ENCODE results near the gene KANK3. TPM values are rescaled to one million over a fixed set of nuclear protein-coding genes. Genes with fewer than 3 reads are reported as not detected.
"Not testable (repeated sequence)": the region's sequence is repeated elsewhere in the genome, so short reads cannot be mapped to it uniquely, and the experiment has no call there.

KANK3 gene
- total RNA-seq, 3 donors from 2014 or later, result 2.0 to 10.1 (median 3.3) TPM

- Histone ChIP-seq H3K4me3 (peak overlapping the region; percentile 95), H3K4me1 (ENCODE audit: low read depth) (peaks cover 20% of the 10 kb centered on the region), H3K9me3 (no peaks in the 10 kb centered on the region), H3K36me3 (ENCODE audit: low read depth) (no peaks in the 10 kb centered on the region)
- TF ChIP-seq CTCF (IDR thresholded peaks at IDR 0.05), result no peak
- intact Hi-C loops (cut with DNase I, micrococcal nuclease), result no loop called here
- no peak for DNase-seq
- no peak for ATAC-seq
Measured at GRCh38 chr19:8321986-8322637, 20.9 kb downstream of the KANK3 start.

GRCh38 chr19:8321067-8321985, 21.7 kb downstream of the KANK3 start, which contains the start of the genes NDUFA7 and RPS28:
Gene NDUFA7, minus strand, starts transcription at chr19:8321375. Its CDS starts 17 bp downstream, at chr19:8321358.
Gene RPS28, plus strand, starts transcription at chr19:8321496. Its CDS starts 35 bp downstream, at chr19:8321531.
- no peak for TF ChIP-seq CTCF (IDR thresholded peaks at IDR 0.05)
- Histone ChIP-seq H3K36me3 (ENCODE audit: low read depth) (no peaks in the 10 kb centered on the region), H3K4me1 (ENCODE audit: low read depth) (peaks cover 20% of the 10 kb centered on the region), H3K4me3 (peak within 1 kb of the TSS; percentile 95), H3K9me3 (no peaks in the 10 kb centered on the region)
- peak; percentile 98 for DNase-seq
- ATAC-seq, result peak; percentile 97
- intact Hi-C loops (cut with DNase I, micrococcal nuclease), result no loop called here

GRCh38 chr19:8320564-8321066, 22.4 kb downstream of the KANK3 start:
- no peak for TF ChIP-seq CTCF (IDR thresholded peaks at IDR 0.05)
- Histone ChIP-seq H3K9me3 (no peaks in the 10 kb centered on the region), H3K4me3 (peak overlapping the region; percentile 95), H3K4me1 (ENCODE audit: low read depth) (peaks cover 20% of the 10 kb centered on the region), H3K36me3 (ENCODE audit: low read depth) (no peaks in the 10 kb centered on the region)
- intact Hi-C loops (cut with DNase I, micrococcal nuclease), result no loop called here
- DNase-seq, result peak in 1 of 3 donors; percentile 44
- peak; percentile 38 for ATAC-seq

GRCh38 chr19:8319807-8320520, 23.1 kb downstream of the KANK3 start:
- no peaks in the 10 kb centered on the region for H3K9me3 ChIP-seq
- no peaks in the 10 kb centered on the region for H3K36me3 ChIP-seq (ENCODE audit: low read depth)
- no peak overlapping the region for H3K4me3 ChIP-seq
- no peak for TF ChIP-seq CTCF (IDR thresholded peaks at IDR 0.05)
- no peak for DNase-seq
- ATAC-seq, result no peak
- H3K4me1 ChIP-seq (ENCODE audit: low read depth), result peaks cover 20% of the 10 kb centered on the region
- intact Hi-C loops (cut with DNase I, micrococcal nuclease), result no loop called here

GRCh38 chr19:8318835-8319234, 24.2 kb downstream of the KANK3 start:
- H3K4me1 ChIP-seq (ENCODE audit: low read depth), result peaks cover 20% of the 10 kb centered on the region
- H3K9me3 ChIP-seq; DNase-seq; intact Hi-C loops (cut with DNase I, micrococcal nuclease); ATAC-seq; H3K4me3 ChIP-seq; H3K36me3 ChIP-seq (ENCODE audit: low read depth): not testable (repeated sequence)

Measured in mucosa of descending colon (tissue), 3 donors.